H1 (cell line): ENCODE data around the gene NEDD4. TPM values are rescaled to one million over a fixed set of nuclear protein-coding genes. Genes with fewer than 3 reads are reported as not detected.

ENCODE experiments used
- CTCF ChIA-PET: fragments of 300-600 bp; sonication (Branson Sonifier 250); formaldehyde crosslinking; loops from one replicate; lab custom pipeline; 2021; ENCODE audit not compliant: partially characterized antibody; lab: Charles Lee
- POLR2A ChIA-PET: fragments of 300-600 bp; sonication (Branson Sonifier 250); formaldehyde crosslinking; loops from one replicate; lab custom pipeline; 2021; ENCODE audit warnings: inconsistent platforms; ENCODE audit not compliant: partially characterized antibody; lab: Charles Lee
- DNase-seq, 2 experiments: peaks; one replicate each; pipeline versions ENCODE4 v3.0.0 to v3.0.0-alpha.2; 2010 to 2022; ENCODE audit warnings: low spot score in 2 of 2, low read depth in 1 of 2, mixed read lengths in 1 of 2
- FAIRE-seq: peaks from 2 replicates; lab custom pipeline; 2011; peaks lifted over from hg19 to GRCh38; lab: Jason Lieb, UNC
- H2AFZ ChIP-seq: 2 replicates; pipeline ENCODE4 v1.8.1; 2012; ENCODE audit warnings: low read length, inconsistent platforms
- H2AK5ac ChIP-seq: 2 replicates; pipeline ENCODE4 v1.6.1; 2013; ENCODE audit warnings: low read depth, low read length
- H2BK120ac ChIP-seq: replicated peaks from 2 replicates; pipeline ENCODE3; 2013; ENCODE audit warnings: low read depth, low read length, inconsistent platforms
- H2BK12ac ChIP-seq: 2 replicates; pipeline ENCODE4 v1.6.1; 2013; ENCODE audit warnings: low read depth, low read length
- H2BK15ac ChIP-seq: 2 replicates; pipeline ENCODE4 v1.6.1; 2013; ENCODE audit warnings: low read length
- H2BK20ac ChIP-seq: 2 replicates; pipeline ENCODE4 v1.6.1; 2013; ENCODE audit warnings: low read length
- H2BK5ac ChIP-seq: 2 replicates; pipeline ENCODE4 v1.6.1; 2013; ENCODE audit warnings: low read depth, low read length
- H3K14ac ChIP-seq: 2 replicates; pipeline ENCODE4 v1.6.1; 2013; ENCODE audit warnings: inconsistent platforms; ENCODE audit not compliant: insufficient read length
- H3K18ac ChIP-seq: 2 replicates; pipeline ENCODE4 v1.6.1; 2013; ENCODE audit warnings: low read length; ENCODE audit errors: extremely low read depth
- H3K23ac ChIP-seq: 2 replicates; pipeline ENCODE4 v1.6.1; 2013; ENCODE audit warnings: inconsistent platforms; ENCODE audit not compliant: insufficient read length
- H3K23me2 ChIP-seq: 2 replicates; pipeline ENCODE4 v1.6.1; 2013; ENCODE audit warnings: low read depth, low read length
- H3K27ac ChIP-seq: 2 replicates; pipeline ENCODE4 v1.6.1; 2011; ENCODE audit warnings: low read depth, low read length, inconsistent platforms
- H3K27me3 ChIP-seq, 4 experiments: replicated peaks in 1 of 4; 1 replicate in 1 of 4; 2 replicates in 3 of 4; pipeline versions ENCODE4 v1.6.1 to v1.8.1; 2011 to 2013; ENCODE audit warnings: low read length in 3 of 4, mild to moderate bottlenecking in 3 of 4, inconsistent platforms in 2 of 4, mixed read lengths in 2 of 4, moderate library complexity in 1 of 4; ENCODE audit not compliant: control insufficient read depth in 3 of 4, insufficient read depth in 3 of 4; ENCODE audit errors: extremely low read depth in 1 of 4
- H3K36me3 ChIP-seq, 4 experiments: 2 replicates each; pipeline versions ENCODE4 v1.6.1 to v1.8.1; 2011 to 2013; ENCODE audit warnings: mild to moderate bottlenecking in 4 of 4, low read length in 3 of 4, moderate library complexity in 2 of 4, control low read depth in 1 of 4, inconsistent platforms in 1 of 4; ENCODE audit not compliant: insufficient read depth in 4 of 4, control insufficient read depth in 2 of 4
- H3K4ac ChIP-seq: replicated peaks from 2 replicates; pipeline ENCODE3; 2013; ENCODE audit warnings: low read length, low read depth, mixed read lengths, inconsistent platforms; ENCODE audit not compliant: insufficient read length
- H3K4me1 ChIP-seq, 4 experiments: replicated peaks in 1 of 4; 1 replicate in 1 of 4; 2 replicates in 3 of 4; pipeline versions ENCODE4 v1.6.1 to v1.8.1; 2011 to 2013; ENCODE audit warnings: low read length in 3 of 4, inconsistent platforms in 2 of 4, mixed read lengths in 1 of 4; ENCODE audit not compliant: insufficient read depth in 4 of 4, control insufficient read depth in 3 of 4
- H3K4me2 ChIP-seq, 2 experiments: 2 replicates each; pipeline versions ENCODE4 v1.6.1 to v1.8.1; 2011 to 2013; ENCODE audit warnings: low read depth in 2 of 2, low read length in 2 of 2, control low read depth in 1 of 2, inconsistent platforms in 1 of 2, mild to moderate bottlenecking in 1 of 2; ENCODE audit not compliant: insufficient read depth in 1 of 2
- H3K4me3 ChIP-seq, 4 experiments: fragments of 200-600, 300-600 bp in 1 of 4; sonication (generic), shearing (Covaris generic), sonication (Bioruptor Twin) in 1 of 4; 2 replicates each; pipeline versions ENCODE4 v1.5.1 to v1.8.1; 2011 to 2016; ENCODE audit warnings: low read length in 4 of 4, low read depth in 3 of 4, control low read depth in 2 of 4, inconsistent platforms in 2 of 4, mild to moderate bottlenecking in 2 of 4, mixed read lengths in 1 of 4, moderate library complexity in 1 of 4; ENCODE audit not compliant: insufficient read depth in 2 of 4; ENCODE audit errors: extremely low read depth in 1 of 4
- H3K56ac ChIP-seq: replicated peaks from 2 replicates; pipeline ENCODE3; 2013; ENCODE audit warnings: low read depth, mild to moderate bottlenecking, mixed read lengths, low read length, inconsistent platforms; ENCODE audit not compliant: insufficient read length
- H3K79me1 ChIP-seq: 2 replicates; pipeline ENCODE4 v1.6.1; 2013; ENCODE audit warnings: low read depth, low read length, control low read depth
- H3K79me2 ChIP-seq, 2 experiments: 2 replicates each; pipeline versions ENCODE4 v1.6.1 to v1.8.1; 2012 to 2013; ENCODE audit warnings: low read length in 2 of 2, mild to moderate bottlenecking in 2 of 2, inconsistent platforms in 1 of 2; ENCODE audit not compliant: insufficient read depth in 2 of 2, control insufficient read depth in 1 of 2
- H3K9ac ChIP-seq, 4 experiments: replicated peaks in 1 of 4; 1 replicate in 1 of 4; 2 replicates in 3 of 4; pipeline versions ENCODE4 v1.6.1 to v1.8.1; 2011 to 2013; ENCODE audit warnings: low read depth in 3 of 4, low read length in 3 of 4, control low read depth in 2 of 4, mild to moderate bottlenecking in 2 of 4, moderate library complexity in 2 of 4, inconsistent platforms in 1 of 4; ENCODE audit errors: extremely low read depth in 1 of 4
- H3K9me3 ChIP-seq, 2 experiments: 2 replicates each; pipeline versions ENCODE4 v1.6.1 to v1.8.1; 2012 to 2013; ENCODE audit warnings: mild to moderate bottlenecking in 2 of 2, moderate library complexity in 2 of 2, control low read depth in 1 of 2, inconsistent platforms in 1 of 2, low read depth in 1 of 2, low read length in 1 of 2, mixed read lengths in 1 of 2; ENCODE audit not compliant: insufficient read depth in 2 of 2
- H4K20me1 ChIP-seq, 2 experiments: replicated peaks in 1 of 2; 2 replicates each; pipeline versions ENCODE3 to v1.8.1; 2011 to 2013; ENCODE audit warnings: inconsistent platforms in 2 of 2, low read length in 2 of 2, mild to moderate bottlenecking in 1 of 2; ENCODE audit not compliant: insufficient read depth in 2 of 2, control insufficient read depth in 1 of 2
- H4K5ac ChIP-seq: 2 replicates; pipeline ENCODE4 v1.6.1; 2013; ENCODE audit warnings: low read length, low read depth, mixed read lengths, inconsistent platforms; ENCODE audit not compliant: insufficient read length
- H4K8ac ChIP-seq: 2 replicates; pipeline ENCODE4 v1.8.0; 2013; ENCODE audit warnings: mild to moderate bottlenecking, moderate library complexity, low read length, inconsistent platforms; ENCODE audit not compliant: insufficient read depth; ENCODE audit errors: extremely low read depth
- H4K91ac ChIP-seq: replicated peaks from 2 replicates; pipeline ENCODE3; 2013; ENCODE audit warnings: low read length, mixed read lengths, inconsistent platforms; ENCODE audit not compliant: insufficient read length
- CEBPB ChIP-seq: IDR thresholded peaks from 2 replicates; pipeline ENCODE4 v1.6.1; 2012; ENCODE audit warnings: low read depth, low read length
- JUND ChIP-seq: IDR thresholded peaks from 2 replicates; pipeline ENCODE4 v1.6.1; 2011; ENCODE audit warnings: mild to moderate bottlenecking, improper control_type of control experiment, low read length
- WGBS, 2 experiments: shearing (Covaris generic) in 1 of 2; methylation state at CpG; one replicate each; pipeline versions ENCODE4 v1.1.6 to v1.1.7; 2013 to 2015; ENCODE audit warnings: low lambda C conversion rate in 2 of 2, mixed read lengths in 2 of 2, inconsistent platforms in 1 of 2, low coverage in 1 of 2, missing lambda C conversion rate in 1 of 2; ENCODE audit not compliant: insufficient replicate concordance in 2 of 2, insufficient coverage in 1 of 2, insufficient read length in 1 of 2; ENCODE audit errors: extremely low coverage in 1 of 2, missing lambda C conversion rate in 1 of 2; 5-methylcytosine and 5-hydroxymethylcytosine counted together
- polyA plus RNA-seq, 7 experiments: library from polyadenylated mRNA; depleted of rRNA in 3 of 7; stranded (reverse) in 5 of 7; unstranded in 2 of 7; fragments of >200 nt in 5 of 7; fragments of 200-250 nt in 2 of 7; gene quantifications; 1 replicate in 5 of 7; 2 replicates in 1 of 7; 4 replicates in 1 of 7; pipeline versions ENCODE4 v1.2.1 to v1.2.3, GENCODE V29; 2011 to 2013; ENCODE audit warnings: missing spikeins in 2 of 7, mixed read lengths in 2 of 7
- total RNA-seq: library from RNA; stranded (reverse); fragmentation: NEBNext Ultra II Directional; extraction: Animal tissue kit (Norgen Biotek cat#: 25700); gene quantifications from 2 replicates; pipeline ENCODE4 v1.2.1, GENCODE V29; 2021
- TF ChIP-seq, protein P1 (sequence below): IDR thresholded peaks from 2 replicates; pipeline ENCODE4 v1.6.1; 2011; ENCODE audit warnings: low read depth, mild to moderate bottlenecking, low read length; ENCODE audit not compliant: insufficient read depth

NEDD4 gene
- total and polyA plus RNA-seq, 2 of the 8 experiments (the other 6 are each of a cell fraction or from before 2014, with no cell fraction given) = 0.95 to 3.9 TPM

- CTCF ChIA-PET = no interaction called here
- Histone ChIP-seq H4K91ac (no peak overlapping the region), H4K8ac (no peak overlapping the region), H3K4me1 (no peaks in the 10 kb centered on the region), H3K9me3 (no peaks in the 10 kb centered on the region), H2BK12ac (no peak overlapping the region), H3K79me1 (no peaks in the 10 kb centered on the region), H3K9ac (no peak overlapping the region), H3K4me3 (no peak overlapping the region), H3K23ac (no peak overlapping the region)
- 66% methylated on average over 1 of the region's 1 CpG; no CpG with 5 or more reads in 1 of the 2 experiments for WGBS, 2 experiments
- DNase-seq = no peak
- TF ChIP-seq CEBPB = no peak
- TF ChIP-seq, protein P1, sequence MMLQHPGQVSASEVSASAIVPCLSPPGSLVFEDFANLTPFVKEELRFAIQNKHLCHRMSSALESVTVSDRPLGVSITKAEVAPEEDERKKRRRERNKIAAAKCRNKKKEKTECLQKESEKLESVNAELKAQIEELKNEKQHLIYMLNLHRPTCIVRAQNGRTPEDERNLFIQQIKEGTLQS = no peak
- no peak for TF ChIP-seq JUND
- TF ChIP-seq, all 59 proteins: peak for 0
- Histone ChIP-seq H2BK5ac (no peak overlapping the region), H4K20me1 (no peaks in the 10 kb centered on the region), H2BK20ac (no peak overlapping the region), H2BK15ac (no peak overlapping the region), H3K36me3 (no peaks in the 10 kb centered on the region), H2AK5ac (no peak overlapping the region), H3K79me2 (no peaks in the 10 kb centered on the region), H3K56ac (no peak overlapping the region), H3K14ac (no peak overlapping the region), H4K5ac (no peak overlapping the region), H3K23me2 (no peaks in the 10 kb centered on the region), H3K18ac (no peak overlapping the region), H3K27ac (no peak overlapping the region), H3K4ac (no peak overlapping the region), H2BK120ac (no peak overlapping the region), H3K4me2 (no peak overlapping the region), H2AFZ (no peak overlapping the region), H3K27me3 (no peaks in the 10 kb centered on the region)
- POLR2A ChIA-PET = no interaction called here
- no peak for FAIRE-seq
These were observed 35.1 kb downstream of the NEDD4 start for GRCh38 chr15:55958349-55958748.
